Activated T-helper 1 cell treated with Interleukin-2 at 50 U/mL for 16 hours (primary cell): ENCODE measurements around the gene CYP2B6.
"Not testable (repeated sequence)": the region's sequence is repeated elsewhere in the genome, so short reads cannot be mapped to it uniquely, and the experiment has no call there.

ENCODE experiments used
- DNase-seq: peaks from one replicate; pipeline ENCODE4 v3.0.0-alpha.2; 2020; ENCODE audit warnings: low read depth

CYP2B6 gene

GRCh38 chr19:40990972-40991381, at the start of gene CYP2B6:
Gene CYP2B6, plus strand, starts transcription at chr19:40991282. Its CDS starts 24 bp downstream, at chr19:40991306.
- DNase-seq: no peak

DNA sequence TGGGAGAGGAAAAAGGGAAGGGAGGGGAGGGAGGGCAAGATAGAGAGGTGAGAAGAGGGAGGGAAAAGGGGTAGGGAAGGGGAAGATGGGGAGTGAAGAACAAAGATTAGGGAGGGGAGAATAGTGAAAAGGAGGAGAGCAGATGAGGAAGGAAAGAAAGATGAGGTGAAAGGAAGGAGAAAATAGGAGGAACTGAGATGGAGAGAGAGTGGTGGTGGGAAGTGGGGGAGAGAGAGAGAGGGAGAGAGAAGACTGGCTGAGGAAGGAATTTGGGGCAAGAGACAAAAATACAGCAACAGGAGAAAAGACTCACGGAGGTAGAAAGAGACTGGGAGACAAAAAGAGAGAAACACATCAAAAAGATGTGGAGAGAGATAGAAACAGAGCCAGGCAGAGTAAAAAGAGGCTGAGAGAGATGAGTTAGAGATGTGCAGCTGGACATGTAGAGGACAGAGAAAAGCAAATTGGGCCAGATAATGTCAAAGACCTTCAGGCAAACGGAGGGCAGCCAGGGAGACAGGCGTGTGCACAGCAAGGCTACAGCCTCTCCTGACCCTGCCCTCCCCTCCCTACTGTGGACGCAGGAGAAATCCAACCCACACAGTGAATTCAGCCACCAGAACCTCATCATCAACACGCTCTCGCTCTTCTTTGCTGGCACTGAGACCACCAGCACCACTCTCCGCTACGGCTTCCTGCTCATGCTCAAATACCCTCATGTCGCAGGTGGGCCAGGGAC, 49.4 kb upstream of the CYP2B6 start:
- DNase-seq: no peak

GRCh38 chr19:40945645-40946044, 45.4 kb upstream of the CYP2B6 start:
- no peak for DNase-seq

DNA sequence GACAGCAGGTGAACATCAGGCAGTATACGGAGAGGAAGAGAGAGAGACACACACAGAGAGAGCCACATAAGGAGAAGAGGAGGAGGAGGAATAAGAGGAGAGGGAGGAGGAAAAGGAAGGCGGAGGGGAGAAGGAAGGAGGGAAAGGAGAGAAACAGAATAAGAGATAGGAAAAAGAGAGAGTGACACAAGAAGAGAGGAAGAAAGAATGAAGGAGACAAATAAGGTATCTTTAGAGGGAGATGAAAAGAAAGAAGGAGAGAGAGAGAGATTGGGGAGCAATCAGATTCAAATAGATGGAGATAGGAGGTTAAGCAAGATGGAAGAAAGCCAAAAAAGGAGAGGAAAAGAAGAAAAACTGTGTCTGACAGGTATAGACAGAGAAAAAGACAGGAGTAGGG, 44.0 kb upstream of the CYP2B6 start:
- no peak for DNase-seq

DNA sequence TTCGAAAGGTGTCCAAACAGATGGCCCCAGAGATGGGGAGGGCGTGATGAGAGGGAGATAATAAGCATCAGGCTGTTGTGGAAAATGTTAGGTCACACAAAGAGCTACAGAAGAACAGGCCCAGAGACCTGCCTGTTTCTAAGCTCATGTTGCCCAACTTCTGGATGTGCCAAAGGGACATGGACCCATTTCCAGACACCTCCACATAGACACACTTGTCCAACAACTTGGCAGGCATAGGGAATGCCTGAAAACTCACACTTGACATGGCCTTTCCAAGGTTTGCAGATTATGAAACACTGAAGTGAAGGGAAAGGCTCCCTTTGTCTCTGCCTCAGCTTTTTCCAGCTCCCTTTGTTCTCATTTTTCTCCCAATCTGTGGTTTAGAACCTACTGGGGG, 43.5 kb upstream of the CYP2B6 start:
- no peak for DNase-seq

- no peak for DNase-seq
Measured at GRCh38 chr19:40948580-40949299, 42.3 kb upstream of the CYP2B6 start.

GRCh38 chr19:40954573-40954972, 36.5 kb upstream of the CYP2B6 start:
- no peak for DNase-seq

DNA sequence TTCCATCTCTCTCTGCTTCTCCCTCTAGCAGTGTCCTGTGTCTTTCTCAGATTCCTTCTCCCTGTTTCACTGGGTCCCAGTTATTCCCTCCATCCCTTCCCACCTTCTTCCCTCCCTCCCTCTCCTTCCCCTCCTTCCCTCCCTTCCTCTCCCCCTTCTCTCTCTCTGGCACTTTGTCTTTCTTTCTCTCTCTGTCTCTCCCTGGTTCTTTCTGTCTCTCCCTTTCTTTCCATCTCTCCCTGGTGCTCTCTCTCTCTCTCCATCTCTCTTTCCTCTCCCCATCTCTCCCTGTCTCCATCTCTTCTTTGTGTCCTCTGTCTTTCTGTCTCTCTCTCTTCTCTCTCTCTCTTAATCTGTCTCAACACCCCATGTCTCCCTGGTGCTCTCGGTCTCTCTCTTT, 31.7 kb upstream of the CYP2B6 start:
- DNase-seq: no peak

DNA sequence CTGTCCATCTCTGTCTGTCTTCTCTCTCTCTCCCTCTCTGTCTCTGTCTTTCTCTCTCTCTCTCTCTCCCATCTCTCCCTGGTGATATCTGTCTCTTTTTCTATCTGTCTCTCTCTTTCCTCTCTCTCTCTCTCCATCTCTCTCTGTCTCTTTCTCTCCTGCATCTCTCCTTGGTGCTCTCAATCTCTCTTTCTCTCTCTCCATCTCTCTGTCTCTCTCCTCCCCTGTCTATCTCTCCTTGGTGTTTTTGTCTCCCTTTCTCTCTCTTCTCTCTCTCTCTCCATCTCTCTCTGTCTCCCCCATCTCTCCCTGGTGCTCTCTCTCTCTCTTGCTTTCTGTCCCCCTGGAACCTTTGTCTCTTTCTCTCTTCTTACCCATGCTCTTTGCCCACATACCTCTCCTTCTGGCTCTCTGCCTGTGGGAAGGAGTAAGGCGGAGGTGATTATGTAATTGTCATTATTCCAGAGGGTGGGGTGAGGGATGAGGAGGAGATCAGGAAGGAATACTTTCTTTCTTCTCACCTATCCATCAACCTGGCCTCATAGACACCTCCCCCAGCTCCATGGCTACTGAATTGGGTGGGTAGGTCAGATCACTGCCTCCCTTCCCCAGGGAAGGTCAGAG, 30.9 kb upstream of the CYP2B6 start:
- no peak for DNase-seq

DNA sequence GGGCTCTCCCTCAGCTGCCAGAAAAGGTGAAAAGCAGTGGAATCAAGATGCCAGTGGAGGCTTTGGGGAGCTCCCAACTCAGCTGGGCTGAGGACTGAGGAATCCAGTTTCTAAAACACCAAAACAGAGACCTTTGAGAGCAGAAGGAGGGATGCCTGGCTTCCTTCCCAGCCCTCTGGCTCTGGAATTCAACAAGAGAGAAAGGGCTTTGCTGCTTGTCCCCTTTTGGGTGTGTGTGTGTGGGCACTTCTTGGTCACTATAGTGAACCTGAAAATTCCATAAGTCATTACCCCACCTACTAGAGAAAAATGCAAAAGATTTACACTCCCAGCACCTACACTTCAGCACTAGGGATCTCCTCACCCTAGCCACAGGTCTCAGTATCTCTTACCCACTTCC, 30.3 kb upstream of the CYP2B6 start:
- no peak for DNase-seq

- no peak for DNase-seq
Measured at GRCh38 chr19:40962460-40962961, 28.6 kb upstream of the CYP2B6 start.

GRCh38 chr19:40964361-40964760, 26.7 kb upstream of the CYP2B6 start:
- DNase-seq: not testable (repeated sequence)

GRCh38 chr19:40965351-40965750, 25.7 kb upstream of the CYP2B6 start:
- DNase-seq: not testable (repeated sequence)

GRCh38 chr19:40966591-40966990, 24.5 kb upstream of the CYP2B6 start:
- DNase-seq: not testable (repeated sequence)

- not testable (repeated sequence) for DNase-seq
Measured at GRCh38 chr19:40968065-40968464, 23.0 kb upstream of the CYP2B6 start.

GRCh38 chr19:40969721-40970120, 21.4 kb upstream of the CYP2B6 start:
- not testable (repeated sequence) for DNase-seq

DNA sequence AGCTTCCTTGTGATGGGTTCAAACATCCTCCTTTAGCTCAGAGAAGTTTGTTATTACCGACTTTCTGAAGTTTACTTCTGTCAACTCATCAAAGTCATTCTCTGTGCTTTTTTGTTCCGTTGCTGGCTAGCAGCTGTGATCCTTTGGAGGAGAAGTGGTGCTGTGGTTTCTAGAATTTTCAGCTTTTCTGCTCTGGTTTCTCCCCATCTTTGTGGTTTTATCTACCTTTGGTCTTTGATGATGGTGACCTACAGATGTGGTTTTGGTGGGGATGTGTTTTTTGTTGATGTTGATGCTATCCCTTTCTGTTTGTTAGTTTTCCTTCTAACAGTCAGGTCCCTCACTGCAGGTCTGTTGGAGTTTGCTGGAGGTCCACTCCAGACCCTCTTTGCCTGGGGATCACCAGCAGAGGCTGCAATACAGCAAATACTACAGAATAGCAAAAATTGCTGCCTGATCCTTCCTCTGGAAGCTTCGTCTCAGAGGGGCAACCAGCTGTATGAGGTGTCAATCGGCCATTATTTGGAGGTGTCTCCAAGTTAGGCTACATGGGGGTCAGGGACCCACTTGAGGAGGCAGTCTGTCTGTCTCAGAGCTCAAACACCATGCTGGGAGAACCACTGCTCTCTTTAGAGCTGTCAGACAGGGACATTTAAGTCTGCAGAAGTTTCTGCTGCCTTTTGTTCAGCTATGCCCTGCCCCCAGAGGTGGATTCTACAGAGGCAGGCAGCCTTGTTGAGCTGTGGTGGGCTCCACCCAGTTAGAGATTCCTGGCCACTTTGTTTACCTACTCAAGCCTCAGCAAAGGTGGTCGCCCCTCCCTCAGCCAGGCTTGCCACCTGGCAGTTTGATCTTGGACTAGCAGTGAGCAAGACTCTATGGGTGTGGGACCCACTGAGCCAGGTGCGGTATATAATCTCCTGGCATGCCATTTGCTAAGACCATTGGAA, 20.4 kb upstream of the CYP2B6 start:
- not testable (repeated sequence) for DNase-seq

- peak; percentile 58 for DNase-seq
Measured at GRCh38 chr19:40974633-40975037, 16.4 kb upstream of the CYP2B6 start.

DNA sequence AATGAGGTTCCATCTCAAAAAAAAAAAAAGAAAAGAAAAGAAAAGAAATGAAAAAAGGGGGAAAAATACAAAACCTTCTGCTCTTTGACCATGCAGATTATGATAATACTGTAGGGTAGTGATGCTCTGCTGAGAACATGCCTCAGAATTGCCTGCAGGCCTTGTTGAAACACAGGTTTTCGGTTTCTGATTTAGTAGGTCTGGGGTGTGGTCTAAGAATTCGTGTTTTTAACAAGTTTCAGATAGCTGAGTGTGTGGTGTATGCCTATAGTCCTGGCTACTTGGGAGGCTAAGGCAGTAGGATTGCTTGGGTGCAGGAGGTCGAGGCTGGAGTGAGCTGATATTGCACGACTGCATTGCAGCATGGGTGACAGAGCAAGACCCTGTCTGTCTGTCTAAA, 14.9 kb upstream of the CYP2B6 start:
- no peak for DNase-seq

DNA sequence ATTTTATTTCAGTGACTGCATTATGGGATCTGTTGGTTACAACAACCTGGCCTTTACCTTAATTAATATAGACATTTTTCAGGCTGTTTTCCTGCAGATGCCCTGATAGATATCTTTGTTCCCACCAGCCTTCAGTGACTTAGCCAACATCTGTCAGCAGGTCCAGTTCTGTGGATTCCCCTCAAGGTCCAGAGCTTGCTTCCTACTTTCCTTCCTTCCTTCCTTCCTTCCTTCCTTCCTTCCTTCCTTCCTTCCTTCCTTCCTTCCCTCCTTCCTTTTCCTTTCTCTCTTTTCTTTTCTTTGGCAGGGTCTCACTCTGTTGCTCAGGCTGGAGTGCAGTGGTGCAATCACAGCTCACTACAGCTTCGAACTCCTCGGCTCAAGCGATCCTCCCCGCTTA, 14.4 kb upstream of the CYP2B6 start:
- no peak for DNase-seq

DNA sequence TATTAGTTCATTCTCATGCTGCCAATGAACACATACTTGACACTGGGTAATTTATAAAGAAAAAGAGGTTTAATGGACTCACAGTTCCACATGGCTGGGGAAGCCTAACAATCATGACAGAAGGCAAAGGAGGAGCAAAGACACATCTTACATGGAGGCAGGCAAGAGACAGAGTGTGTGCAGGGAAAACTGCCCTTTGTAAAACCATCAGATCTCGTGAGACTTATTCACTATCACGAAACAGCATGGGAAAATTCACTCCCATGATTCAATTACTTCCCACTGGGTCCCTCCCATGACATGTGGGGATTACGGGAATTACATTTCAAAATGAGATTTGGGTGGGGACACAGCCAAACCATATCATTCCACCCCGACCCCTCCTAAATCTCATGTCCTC, 11.3 kb upstream of the CYP2B6 start:
- not testable (repeated sequence) for DNase-seq
